ENCODE measurements around the gene FEM1A.

DNA sequence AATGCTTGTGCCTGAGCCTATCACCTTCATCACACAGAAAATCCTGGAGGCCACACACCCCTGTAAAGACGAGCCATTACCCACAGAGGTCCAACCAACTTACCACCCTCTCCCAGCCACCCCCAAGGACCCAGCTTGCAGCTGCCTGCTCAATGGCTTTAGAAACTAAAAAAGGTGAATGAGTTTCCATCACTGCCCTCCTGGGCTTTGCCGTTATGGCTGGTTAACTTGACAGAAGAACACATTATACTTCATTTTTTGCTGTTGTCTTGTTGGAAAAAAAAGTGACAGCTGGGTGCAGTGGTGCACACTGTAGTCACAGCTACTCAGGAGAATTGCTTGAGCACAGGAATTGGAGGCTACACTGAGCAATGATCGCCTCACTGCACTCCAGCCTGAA lies 17.4 kb upstream of the FEM1A start:
- TF ChIP-seq, protein P1, sequence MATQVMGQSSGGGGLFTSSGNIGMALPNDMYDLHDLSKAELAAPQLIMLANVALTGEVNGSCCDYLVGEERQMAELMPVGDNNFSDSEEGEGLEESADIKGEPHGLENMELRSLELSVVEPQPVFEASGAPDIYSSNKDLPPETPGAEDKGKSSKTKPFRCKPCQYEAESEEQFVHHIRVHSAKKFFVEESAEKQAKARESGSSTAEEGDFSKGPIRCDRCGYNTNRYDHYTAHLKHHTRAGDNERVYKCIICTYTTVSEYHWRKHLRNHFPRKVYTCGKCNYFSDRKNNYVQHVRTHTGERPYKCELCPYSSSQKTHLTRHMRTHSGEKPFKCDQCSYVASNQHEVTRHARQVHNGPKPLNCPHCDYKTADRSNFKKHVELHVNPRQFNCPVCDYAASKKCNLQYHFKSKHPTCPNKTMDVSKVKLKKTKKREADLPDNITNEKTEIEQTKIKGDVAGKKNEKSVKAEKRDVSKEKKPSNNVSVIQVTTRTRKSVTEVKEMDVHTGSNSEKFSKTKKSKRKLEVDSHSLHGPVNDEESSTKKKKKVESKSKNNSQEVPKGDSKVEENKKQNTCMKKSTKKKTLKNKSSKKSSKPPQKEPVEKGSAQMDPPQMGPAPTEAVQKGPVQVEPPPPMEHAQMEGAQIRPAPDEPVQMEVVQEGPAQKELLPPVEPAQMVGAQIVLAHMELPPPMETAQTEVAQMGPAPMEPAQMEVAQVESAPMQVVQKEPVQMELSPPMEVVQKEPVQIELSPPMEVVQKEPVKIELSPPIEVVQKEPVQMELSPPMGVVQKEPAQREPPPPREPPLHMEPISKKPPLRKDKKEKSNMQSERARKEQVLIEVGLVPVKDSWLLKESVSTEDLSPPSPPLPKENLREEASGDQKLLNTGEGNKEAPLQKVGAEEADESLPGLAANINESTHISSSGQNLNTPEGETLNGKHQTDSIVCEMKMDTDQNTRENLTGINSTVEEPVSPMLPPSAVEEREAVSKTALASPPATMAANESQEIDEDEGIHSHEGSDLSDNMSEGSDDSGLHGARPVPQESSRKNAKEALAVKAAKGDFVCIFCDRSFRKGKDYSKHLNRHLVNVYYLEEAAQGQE (IDR thresholded peaks at IDR 0.05; ENCODE audit: insufficient read depth in 1 of 2, low read depth in 2 of 2, low read length in 1 of 2): no peak
- TF ChIP-seq, protein P2, sequence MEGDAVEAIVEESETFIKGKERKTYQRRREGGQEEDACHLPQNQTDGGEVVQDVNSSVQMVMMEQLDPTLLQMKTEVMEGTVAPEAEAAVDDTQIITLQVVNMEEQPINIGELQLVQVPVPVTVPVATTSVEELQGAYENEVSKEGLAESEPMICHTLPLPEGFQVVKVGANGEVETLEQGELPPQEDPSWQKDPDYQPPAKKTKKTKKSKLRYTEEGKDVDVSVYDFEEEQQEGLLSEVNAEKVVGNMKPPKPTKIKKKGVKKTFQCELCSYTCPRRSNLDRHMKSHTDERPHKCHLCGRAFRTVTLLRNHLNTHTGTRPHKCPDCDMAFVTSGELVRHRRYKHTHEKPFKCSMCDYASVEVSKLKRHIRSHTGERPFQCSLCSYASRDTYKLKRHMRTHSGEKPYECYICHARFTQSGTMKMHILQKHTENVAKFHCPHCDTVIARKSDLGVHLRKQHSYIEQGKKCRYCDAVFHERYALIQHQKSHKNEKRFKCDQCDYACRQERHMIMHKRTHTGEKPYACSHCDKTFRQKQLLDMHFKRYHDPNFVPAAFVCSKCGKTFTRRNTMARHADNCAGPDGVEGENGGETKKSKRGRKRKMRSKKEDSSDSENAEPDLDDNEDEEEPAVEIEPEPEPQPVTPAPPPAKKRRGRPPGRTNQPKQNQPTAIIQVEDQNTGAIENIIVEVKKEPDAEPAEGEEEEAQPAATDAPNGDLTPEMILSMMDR (IDR thresholded peaks at IDR 0.05): no peak
- TF ChIP-seq POLR2AphosphoS5 (IDR thresholded peaks at IDR 0.05; ENCODE audit: low read depth, low read length): no peak
